A549 (cell line): ENCODE measurements around the gene VPS13D.

Experiments used
- CBX8 ChIP-seq: fragments of 200-600 bp; sonication (generic); IDR thresholded peaks from 2 replicates; pipeline ENCODE4 v1.6.1; 2016
- CEBPB ChIP-seq, 2 experiments: fragments of >200 bp in 1 of 2; sonication (Bioruptor Twin) in 1 of 2; formaldehyde crosslinking in 1 of 2; IDR thresholded peaks; 2 replicates each; pipeline ENCODE4 v1.6.1; 2012 to 2016
- CHD2 ChIP-seq: fragments of 150-350 bp; IDR thresholded peaks from 2 replicates; pipeline ENCODE4 v1.6.1; 2014; ENCODE audit warnings: low read length; ENCODE audit not compliant: partially characterized antibody
- CTCF ChIP-seq: fragments of >200 bp; sonication (Bioruptor Twin); formaldehyde crosslinking; IDR thresholded peaks from 3 replicates; pipeline ENCODE4 v1.5.1; 2016
- ESRRA ChIP-seq: fragments of 150-350 bp; IDR thresholded peaks from 2 replicates; pipeline ENCODE4 v1.6.1; 2014; ENCODE audit warnings: mild to moderate bottlenecking, low read length, borderline replicate concordance
- JUN ChIP-seq, 2 experiments: fragments of >200 bp; sonication (Bioruptor Twin); formaldehyde crosslinking; IDR thresholded peaks; 2 replicates in 1 of 2; 3 replicates in 1 of 2; pipeline ENCODE4 v1.6.1; 2016 to 2017
- KDM1A ChIP-seq: fragments of 200-600 bp; sonication (generic); IDR thresholded peaks from 2 replicates; pipeline ENCODE4 v1.6.1; 2016; ENCODE audit warnings: low read depth, mild to moderate bottlenecking

- TF ChIP-seq CTCF (no peak), KDM1A (no peak), JUN (IDR thresholded peaks at IDR 0.05) (no peak), CHD2 (no peak), CEBPB (IDR thresholded peaks at IDR 0.05) (no peak), ESRRA (no peak), CBX8 (no peak)
Measured at GRCh38 chr1:12451560-12451900, 221.7 kb downstream of the VPS13D start.
